Measurements from ENCODE around the gene BIRC6.
"Not testable (repeated sequence)": the region's sequence is repeated elsewhere in the genome, so short reads cannot be mapped to it uniquely, and the experiment has no call there.

The BIRC6 gene

GRCh38 chr2:32453242-32454062 lies 96.6 kb downstream of the BIRC6 start:
- no peak for DNase-seq

GRCh38 chr2:32455816-32456215 lies 99.0 kb downstream of the BIRC6 start:
- DNase-seq = no peak

- DNase-seq = no peak
Measured at GRCh38 chr2:32456808-32457207, 100.0 kb downstream of the BIRC6 start.

GRCh38 chr2:32457814-32458213 lies 101.0 kb downstream of the BIRC6 start:
- no peak for DNase-seq

DNA sequence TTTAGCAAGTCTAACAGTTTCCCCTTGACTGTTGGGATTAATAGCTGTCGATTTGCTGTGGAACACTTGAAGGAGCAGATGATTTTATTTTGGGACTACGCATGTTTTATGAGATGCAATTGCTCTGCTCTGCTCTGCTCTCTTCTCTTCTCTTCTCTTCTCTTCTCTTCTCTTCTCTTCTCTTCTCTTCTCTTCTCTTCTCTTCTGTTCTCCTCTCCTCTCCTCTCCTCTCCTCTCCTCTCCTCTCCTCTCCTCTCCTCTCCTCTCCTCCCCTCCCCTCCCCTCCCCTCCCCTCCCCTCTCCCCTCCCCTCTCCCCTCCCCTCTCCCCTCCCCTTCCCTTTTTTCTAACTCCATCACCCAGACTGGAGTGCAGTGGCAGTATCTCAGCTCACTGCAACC lies 104.0 kb downstream of the BIRC6 start:
- not testable (repeated sequence) for DNase-seq

- no peak for DNase-seq
Measured at GRCh38 chr2:32463110-32463509, 106.3 kb downstream of the BIRC6 start.

DNA sequence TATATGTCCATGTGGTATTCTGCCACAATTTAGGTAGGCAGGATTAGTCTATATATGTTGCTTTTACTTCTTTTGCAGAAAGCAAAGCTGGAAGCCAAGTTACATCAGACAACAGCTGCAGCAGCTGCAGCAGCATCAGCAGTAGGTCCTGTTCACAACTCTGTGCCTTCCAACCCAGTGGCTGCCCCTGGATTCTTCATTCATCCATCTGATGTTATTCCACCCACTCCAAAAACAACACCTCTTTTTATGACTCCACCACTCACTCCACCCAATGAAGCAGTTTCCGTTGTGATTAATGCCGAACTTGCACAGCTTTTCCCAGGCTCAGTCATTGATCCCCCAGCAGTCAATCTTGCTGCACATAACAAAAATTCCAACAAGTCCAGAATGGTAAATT lies 107.6 kb downstream of the BIRC6 start:
- DNase-seq = no peak

GRCh38 chr2:32472605-32473004 lies 115.8 kb downstream of the BIRC6 start:
- DNase-seq = no peak

DNA sequence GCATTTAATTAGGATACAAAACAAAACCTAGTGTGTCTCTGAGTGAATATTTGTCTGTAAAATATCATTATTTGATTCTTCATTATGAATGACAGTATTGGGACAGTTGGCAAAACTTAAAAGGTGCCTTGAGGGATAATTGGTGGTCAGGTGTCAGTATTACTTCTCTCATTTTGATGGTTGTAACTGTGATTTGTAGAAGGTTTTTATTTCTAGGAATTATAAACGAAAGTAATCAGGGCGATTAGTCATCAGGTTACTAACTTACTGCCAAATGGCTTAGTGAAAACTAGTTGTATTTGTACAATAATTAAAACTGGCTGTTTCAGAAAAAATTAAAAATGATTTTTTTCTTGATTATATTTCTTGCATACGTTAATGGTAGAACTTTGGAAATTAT lies 117.6 kb downstream of the BIRC6 start:
- DNase-seq = no peak

- no peak for DNase-seq
Measured at GRCh38 chr2:32478889-32479620, 122.2 kb downstream of the BIRC6 start.

DNA sequence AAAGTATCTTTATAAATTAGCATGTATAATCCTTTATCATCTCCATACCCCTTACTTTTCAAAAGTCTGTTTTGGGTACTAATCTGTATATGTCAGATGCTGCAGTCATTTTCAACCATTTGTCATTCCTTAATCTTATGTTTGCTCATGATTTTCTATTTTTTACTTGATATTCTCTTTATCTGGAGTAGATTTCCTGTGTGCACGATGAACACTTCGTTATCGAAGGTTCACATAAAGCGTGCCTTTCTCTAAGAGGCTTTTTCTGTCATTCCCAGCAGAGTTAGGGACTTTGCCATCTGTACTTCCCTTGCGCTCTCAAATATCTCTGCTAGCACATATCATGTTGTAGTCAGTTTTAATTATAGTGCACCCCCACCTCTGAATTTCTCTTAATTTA lies 123.2 kb downstream of the BIRC6 start:
- no peak for DNase-seq

GRCh38 chr2:32482471-32482870 lies 125.6 kb downstream of the BIRC6 start:
- DNase-seq = peak; percentile 9

- peak; percentile 53 for DNase-seq
Measured at GRCh38 chr2:32484937-32485336, 128.1 kb downstream of the BIRC6 start.

- no peak for DNase-seq
Measured at GRCh38 chr2:32485399-32485798, 128.6 kb downstream of the BIRC6 start.

- no peak for DNase-seq
Measured at GRCh38 chr2:32489061-32489460, 132.2 kb downstream of the BIRC6 start.

DNA sequence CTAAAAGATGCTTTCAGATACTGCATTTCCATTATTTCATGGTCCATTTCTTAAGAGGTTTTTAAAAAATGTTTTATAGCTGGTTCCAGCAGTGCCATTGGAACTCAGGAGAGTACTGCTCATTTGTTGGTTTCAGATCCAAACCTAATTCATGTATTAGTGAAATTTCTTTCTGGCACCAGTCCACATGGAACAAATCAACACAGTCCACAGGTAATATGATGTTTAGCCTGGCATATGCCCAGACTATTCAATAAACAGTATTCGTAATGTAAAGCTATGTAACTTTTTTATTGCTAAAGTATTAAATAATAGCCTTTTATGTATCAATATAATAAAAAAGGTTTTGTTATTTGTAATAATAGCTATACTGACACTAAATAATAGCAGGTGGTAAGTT lies 134.5 kb downstream of the BIRC6 start:
- no peak for DNase-seq

DNA sequence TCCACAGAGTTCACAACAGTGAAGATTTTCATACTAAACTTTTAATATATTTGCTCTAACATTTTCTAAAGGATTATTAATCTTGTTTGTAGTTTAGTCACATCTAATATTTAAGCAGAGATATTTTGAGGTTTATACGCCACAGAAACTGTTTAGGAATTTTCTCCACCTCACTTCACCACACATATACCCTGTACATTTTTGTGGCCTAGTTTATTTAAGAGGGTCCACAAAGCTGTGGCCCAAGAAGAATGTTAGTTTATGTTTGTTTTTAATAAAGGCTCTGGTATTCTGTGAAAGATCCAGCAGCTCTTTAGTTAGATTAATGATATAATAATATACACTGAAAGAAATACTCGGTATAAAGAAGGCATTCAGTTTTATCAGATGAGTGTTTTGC lies 138.3 kb downstream of the BIRC6 start:
- no peak for DNase-seq

- no peak for DNase-seq
Measured at GRCh38 chr2:32496662-32497061, 139.8 kb downstream of the BIRC6 start.

DNA sequence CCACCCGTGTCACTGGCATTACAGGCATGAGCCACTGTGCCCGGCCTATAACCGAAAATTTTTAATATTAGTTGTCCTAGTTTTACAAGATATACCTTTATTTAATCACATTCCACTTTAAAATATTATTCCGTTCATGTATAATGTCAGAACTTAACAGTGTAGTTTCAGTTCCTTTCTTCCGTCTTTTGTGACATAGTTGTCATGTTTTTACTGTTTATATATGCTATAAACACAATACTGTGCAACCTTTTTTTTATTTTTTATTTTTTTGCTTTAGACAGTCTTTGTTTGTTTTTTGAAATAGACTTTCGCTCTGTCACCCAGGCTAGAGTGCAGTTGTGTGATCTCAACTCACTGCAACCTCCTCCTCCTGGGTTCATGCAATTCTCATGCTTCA lies 141.5 kb downstream of the BIRC6 start:
- DNase-seq = no peak

DNA sequence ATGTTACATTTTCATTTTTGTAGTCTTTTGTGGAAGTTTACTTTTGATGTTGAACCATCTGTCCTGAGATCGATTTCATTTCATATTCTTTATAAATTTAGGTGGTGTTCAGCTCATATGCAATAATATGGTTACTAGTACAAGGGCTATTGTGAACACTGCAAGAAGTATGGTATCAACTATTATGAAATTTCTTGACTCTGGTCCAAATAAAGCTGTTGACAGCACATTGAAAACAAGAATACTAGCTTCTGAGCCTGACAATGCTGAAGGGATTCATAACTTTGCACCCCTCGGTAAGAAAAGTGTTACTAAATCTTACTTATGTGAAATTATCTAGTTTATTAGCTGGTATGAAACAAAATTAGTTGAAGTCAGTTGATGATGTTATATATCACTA lies 146.1 kb downstream of the BIRC6 start:
- no peak for DNase-seq

DNA sequence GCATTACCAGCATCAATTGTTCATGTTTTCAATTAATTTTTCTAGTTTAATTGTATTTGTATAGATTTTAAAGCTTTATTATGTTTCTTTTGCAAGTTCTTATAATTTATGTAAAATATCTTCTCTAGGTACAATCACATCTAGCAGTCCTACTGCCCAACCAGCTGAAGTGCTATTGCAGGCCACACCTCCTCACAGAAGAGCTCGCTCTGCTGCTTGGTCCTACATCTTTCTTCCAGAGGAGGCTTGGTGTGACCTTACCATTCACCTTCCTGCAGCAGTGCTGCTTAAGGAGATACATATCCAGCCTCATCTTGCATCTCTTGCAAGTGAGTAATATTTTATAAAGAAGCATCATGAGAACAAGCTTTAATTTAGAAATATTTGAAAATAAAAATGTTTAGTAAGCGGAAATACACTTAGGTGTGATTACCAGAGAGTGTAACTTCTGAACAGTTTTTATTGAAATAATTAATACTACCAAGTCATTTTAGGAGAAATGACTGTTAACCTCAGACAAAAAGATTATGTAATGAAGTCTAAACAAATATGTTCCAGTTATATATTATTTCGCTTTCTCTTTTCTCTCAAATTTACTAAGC lies 148.2 kb downstream of the BIRC6 start:
- no peak for DNase-seq

GRCh38 chr2:32506446-32506845 lies 149.6 kb downstream of the BIRC6 start:
- no peak for DNase-seq

- DNase-seq = no peak
Measured at GRCh38 chr2:32514946-32515345, 158.1 kb downstream of the BIRC6 start.

- no peak for DNase-seq
Measured at GRCh38 chr2:32516567-32516966, 159.7 kb downstream of the BIRC6 start.

All from eye (tissue), 1 donor.